ENCODE results near the gene TICAM1. TPM values are rescaled to one million over a fixed set of nuclear protein-coding genes. Genes with fewer than 3 reads are reported as not detected.

Gene TICAM1
- total and polyA plus RNA-seq, 2 of the 13 experiments (the other 11 are each of a cell fraction or from before 2014, with no cell fraction given), result 0.33 to 0.95 TPM

DNA sequence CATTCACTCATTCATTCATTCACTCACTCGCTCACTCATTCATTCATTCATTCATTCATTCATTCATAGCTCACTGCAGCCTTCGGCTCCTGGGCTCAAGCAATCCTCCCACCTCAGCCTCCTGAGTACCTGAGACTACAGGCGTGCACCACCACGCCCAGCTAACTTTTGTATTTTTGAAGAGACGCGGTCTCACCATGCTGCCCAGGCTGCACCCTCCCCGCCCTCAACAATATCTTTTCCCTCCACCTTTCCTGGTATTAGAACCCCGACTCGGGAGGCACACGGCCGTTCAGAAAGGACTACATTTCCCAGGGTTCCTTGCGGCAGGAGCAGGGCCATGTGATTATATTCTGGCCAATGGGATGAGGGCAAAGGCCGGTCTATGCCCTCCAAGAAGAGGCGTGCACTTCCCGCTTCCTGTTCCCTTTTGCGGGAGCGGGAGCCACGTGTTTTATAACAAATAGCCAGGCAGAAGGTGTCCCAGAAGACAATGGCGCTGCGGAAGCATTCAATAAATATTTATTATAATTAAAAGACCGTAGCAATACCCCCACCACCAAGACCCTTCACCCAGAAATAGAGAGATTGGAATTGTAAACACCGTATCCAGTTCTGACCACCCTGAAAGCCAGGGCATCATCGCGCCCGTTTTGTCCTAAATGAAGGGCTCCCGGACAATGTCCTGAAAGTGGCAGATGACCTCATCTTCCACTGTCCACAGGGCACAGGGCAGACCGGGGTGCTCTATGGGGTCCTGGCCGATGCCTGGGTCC lies 15.9 kb downstream of the TICAM1 start (continued):
- TF ChIP-seq ZFY (CRISPR knock-in tag; IDR thresholded peaks at IDR 0.05) (no peak; the same call in 1 of the 2 replicates), KDM4B (CRISPR knock-in tag; IDR thresholded peaks at IDR 0.05) (no peak), RAD21 (CRISPR knock-in tag; IDR thresholded peaks at IDR 0.05) (no peak), POGZ (CRISPR knock-in tag; IDR thresholded peaks at IDR 0.05) (0 out of 2 replicates have a peak, but pooled peaks have one; percentile 17), NRL (CRISPR knock-in tag; IDR thresholded peaks at IDR 0.05; ENCODE audit: borderline replicate concordance) (no peak), AKAP8 (CRISPR knock-in tag; IDR thresholded peaks at IDR 0.05) (no peak), ZNF615 (CRISPR knock-in tag; IDR thresholded peaks at IDR 0.05; ENCODE audit: borderline replicate concordance) (no peak), CAMTA2 (CRISPR knock-in tag; IDR thresholded peaks at IDR 0.05; ENCODE audit: borderline replicate concordance) (no peak), ZBTB7B (CRISPR knock-in tag; IDR thresholded peaks at IDR 0.05) (no peak), KDM3A (CRISPR knock-in tag; IDR thresholded peaks at IDR 0.05; ENCODE audit: low read depth) (no peak)
- TF ChIP-seq, protein P1, sequence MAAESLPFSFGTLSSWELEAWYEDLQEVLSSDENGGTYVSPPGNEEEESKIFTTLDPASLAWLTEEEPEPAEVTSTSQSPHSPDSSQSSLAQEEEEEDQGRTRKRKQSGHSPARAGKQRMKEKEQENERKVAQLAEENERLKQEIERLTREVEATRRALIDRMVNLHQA (CRISPR knock-in tag; IDR thresholded peaks at IDR 0.05), result no peak
- TF ChIP-seq, protein P2, sequence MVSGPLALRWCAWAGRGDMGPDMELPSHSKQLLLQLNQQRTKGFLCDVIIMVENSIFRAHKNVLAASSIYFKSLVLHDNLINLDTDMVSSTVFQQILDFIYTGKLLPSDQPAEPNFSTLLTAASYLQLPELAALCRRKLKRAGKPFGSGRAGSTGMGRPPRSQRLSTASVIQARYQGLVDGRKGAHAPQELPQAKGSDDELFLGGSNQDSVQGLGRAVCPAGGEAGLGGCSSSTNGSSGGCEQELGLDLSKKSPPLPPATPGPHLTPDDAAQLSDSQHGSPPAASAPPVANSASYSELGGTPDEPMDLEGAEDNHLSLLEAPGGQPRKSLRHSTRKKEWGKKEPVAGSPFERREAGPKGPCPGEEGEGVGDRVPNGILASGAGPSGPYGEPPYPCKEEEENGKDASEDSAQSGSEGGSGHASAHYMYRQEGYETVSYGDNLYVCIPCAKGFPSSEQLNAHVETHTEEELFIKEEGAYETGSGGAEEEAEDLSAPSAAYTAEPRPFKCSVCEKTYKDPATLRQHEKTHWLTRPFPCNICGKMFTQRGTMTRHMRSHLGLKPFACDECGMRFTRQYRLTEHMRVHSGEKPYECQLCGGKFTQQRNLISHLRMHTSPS (CRISPR knock-in tag; IDR thresholded peaks at IDR 0.05; ENCODE audit: low read depth), result no peak
- TF ChIP-seq, protein P3, sequence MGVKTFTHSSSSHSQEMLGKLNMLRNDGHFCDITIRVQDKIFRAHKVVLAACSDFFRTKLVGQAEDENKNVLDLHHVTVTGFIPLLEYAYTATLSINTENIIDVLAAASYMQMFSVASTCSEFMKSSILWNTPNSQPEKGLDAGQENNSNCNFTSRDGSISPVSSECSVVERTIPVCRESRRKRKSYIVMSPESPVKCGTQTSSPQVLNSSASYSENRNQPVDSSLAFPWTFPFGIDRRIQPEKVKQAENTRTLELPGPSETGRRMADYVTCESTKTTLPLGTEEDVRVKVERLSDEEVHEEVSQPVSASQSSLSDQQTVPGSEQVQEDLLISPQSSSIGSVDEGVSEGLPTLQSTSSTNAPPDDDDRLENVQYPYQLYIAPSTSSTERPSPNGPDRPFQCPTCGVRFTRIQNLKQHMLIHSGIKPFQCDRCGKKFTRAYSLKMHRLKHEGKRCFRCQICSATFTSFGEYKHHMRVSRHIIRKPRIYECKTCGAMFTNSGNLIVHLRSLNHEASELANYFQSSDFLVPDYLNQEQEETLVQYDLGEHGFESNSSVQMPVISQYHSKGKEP (CRISPR knock-in tag; IDR thresholded peaks at IDR 0.05), result no peak
- TF ChIP-seq, protein P4, sequence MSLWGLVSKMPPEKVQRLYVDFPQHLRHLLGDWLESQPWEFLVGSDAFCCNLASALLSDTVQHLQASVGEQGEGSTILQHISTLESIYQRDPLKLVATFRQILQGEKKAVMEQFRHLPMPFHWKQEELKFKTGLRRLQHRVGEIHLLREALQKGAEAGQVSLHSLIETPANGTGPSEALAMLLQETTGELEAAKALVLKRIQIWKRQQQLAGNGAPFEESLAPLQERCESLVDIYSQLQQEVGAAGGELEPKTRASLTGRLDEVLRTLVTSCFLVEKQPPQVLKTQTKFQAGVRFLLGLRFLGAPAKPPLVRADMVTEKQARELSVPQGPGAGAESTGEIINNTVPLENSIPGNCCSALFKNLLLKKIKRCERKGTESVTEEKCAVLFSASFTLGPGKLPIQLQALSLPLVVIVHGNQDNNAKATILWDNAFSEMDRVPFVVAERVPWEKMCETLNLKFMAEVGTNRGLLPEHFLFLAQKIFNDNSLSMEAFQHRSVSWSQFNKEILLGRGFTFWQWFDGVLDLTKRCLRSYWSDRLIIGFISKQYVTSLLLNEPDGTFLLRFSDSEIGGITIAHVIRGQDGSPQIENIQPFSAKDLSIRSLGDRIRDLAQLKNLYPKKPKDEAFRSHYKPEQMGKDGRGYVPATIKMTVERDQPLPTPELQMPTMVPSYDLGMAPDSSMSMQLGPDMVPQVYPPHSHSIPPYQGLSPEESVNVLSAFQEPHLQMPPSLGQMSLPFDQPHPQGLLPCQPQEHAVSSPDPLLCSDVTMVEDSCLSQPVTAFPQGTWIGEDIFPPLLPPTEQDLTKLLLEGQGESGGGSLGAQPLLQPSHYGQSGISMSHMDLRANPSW (CRISPR knock-in tag; IDR thresholded peaks at IDR 0.05; ENCODE audit: borderline replicate concordance), result no peak
- TF ChIP-seq, protein P5, sequence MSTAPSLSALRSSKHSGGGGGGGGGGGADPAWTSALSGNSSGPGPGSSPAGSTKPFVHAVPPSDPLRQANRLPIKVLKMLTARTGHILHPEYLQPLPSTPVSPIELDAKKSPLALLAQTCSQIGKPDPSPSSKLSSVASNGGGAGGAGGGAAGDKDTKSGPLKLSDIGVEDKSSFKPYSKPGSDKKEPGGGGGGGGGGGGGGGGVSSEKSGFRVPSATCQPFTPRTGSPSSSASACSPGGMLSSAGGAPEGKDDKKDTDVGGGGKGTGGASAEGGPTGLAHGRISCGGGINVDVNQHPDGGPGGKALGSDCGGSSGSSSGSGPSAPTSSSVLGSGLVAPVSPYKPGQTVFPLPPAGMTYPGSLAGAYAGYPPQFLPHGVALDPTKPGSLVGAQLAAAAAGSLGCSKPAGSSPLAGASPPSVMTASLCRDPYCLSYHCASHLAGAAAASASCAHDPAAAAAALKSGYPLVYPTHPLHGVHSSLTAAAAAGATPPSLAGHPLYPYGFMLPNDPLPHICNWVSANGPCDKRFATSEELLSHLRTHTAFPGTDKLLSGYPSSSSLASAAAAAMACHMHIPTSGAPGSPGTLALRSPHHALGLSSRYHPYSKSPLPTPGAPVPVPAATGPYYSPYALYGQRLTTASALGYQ (CRISPR knock-in tag; IDR thresholded peaks at IDR 0.05), result no peak
- TF ChIP-seq, protein P6, sequence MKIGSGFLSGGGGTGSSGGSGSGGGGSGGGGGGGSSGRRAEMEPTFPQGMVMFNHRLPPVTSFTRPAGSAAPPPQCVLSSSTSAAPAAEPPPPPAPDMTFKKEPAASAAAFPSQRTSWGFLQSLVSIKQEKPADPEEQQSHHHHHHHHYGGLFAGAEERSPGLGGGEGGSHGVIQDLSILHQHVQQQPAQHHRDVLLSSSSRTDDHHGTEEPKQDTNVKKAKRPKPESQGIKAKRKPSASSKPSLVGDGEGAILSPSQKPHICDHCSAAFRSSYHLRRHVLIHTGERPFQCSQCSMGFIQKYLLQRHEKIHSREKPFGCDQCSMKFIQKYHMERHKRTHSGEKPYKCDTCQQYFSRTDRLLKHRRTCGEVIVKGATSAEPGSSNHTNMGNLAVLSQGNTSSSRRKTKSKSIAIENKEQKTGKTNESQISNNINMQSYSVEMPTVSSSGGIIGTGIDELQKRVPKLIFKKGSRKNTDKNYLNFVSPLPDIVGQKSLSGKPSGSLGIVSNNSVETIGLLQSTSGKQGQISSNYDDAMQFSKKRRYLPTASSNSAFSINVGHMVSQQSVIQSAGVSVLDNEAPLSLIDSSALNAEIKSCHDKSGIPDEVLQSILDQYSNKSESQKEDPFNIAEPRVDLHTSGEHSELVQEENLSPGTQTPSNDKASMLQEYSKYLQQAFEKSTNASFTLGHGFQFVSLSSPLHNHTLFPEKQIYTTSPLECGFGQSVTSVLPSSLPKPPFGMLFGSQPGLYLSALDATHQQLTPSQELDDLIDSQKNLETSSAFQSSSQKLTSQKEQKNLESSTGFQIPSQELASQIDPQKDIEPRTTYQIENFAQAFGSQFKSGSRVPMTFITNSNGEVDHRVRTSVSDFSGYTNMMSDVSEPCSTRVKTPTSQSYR (CRISPR knock-in tag; IDR thresholded peaks at IDR 0.05; ENCODE audit: borderline replicate concordance), result no peak

All from HepG2 (cell line).